NCI-H524 (cell line): ENCODE measurements around the gene CELA1.
"Not testable (repeated sequence)": the region's sequence is repeated elsewhere in the genome, so short reads cannot be mapped to it uniquely, and the experiment has no call there.

Source experiments
- DNase-seq, 2 experiments: peaks; one replicate each; lab custom pipeline; 2025; lab: John Stamatoyannopoulos, UW

Gene CELA1

GRCh38 chr12:51318057-51318806 lies 28.2 kb downstream of the CELA1 start:
- DNase-seq = not testable (repeated sequence)

- no peak for DNase-seq
Observed at GRCh38 chr12:51311389-51311788, 35.1 kb downstream of the CELA1 start.

- no peak for DNase-seq
Observed at GRCh38 chr12:51307655-51308593, 38.6 kb downstream of the CELA1 start.

GRCh38 chr12:51306507-51306906 lies 40.0 kb downstream of the CELA1 start:
- DNase-seq = no peak

- DNase-seq = not testable (repeated sequence)
Observed at GRCh38 chr12:51300768-51301167, 45.7 kb downstream of the CELA1 start.

GRCh38 chr12:51295651-51296050 lies 50.8 kb downstream of the CELA1 start:
- DNase-seq = no peak

GRCh38 chr12:51294097-51294496 lies 52.4 kb downstream of the CELA1 start:
- DNase-seq = not testable (repeated sequence)

GRCh38 chr12:51293696-51294095 lies 52.8 kb downstream of the CELA1 start:
- no peak for DNase-seq

GRCh38 chr12:51291603-51292513 lies 54.6 kb downstream of the CELA1 start:
- DNase-seq = not testable (repeated sequence)

- DNase-seq = no peak
Observed at GRCh38 chr12:51285843-51286242, 60.6 kb downstream of the CELA1 start.

- DNase-seq = no peak
Observed at GRCh38 chr12:51281202-51281924, 65.1 kb downstream of the CELA1 start.
